Measurements from ENCODE around the gene DAB2IP. TPM values are rescaled to one million over a fixed set of nuclear protein-coding genes. Genes with fewer than 3 reads are reported as not detected.

Gene DAB2IP
- total RNA-seq, 2 experiments from 2014 or later = 0.06 TPM; not detected in 1

DNA sequence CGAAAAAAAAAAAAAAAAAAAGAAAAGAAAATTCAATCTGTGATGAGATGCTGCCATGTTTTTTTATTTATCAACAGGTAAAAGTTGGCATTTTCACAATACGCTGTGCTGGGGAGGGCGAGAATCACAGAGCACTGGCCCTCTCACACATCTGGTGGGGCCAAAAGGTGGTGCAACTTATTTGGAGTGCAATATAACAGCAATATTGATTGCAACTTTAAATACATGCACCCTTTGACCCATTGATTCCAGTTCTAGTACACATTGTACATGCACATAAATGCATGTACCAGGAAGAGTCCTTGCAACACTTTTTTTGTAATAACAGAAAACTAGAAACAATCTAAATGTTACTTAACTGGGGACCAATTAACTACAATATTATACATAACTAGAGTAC lies 159.1 kb downstream of the DAB2IP start:
- no peak overlapping the region for H3K4me3 ChIP-seq (ENCODE audit: low read length)
- H3K9me3 Mint-ChIP-seq = no peaks in the 10 kb centered on the region
- ChIA-PET POLR2A (no interaction called here), CTCF (no interaction called here)
- no peaks in the 10 kb centered on the region for H3K27me3 ChIP-seq (ENCODE audit: control insufficient read depth in 1 of 2, insufficient read depth in 2 of 2, low read length in 2 of 2)
- H3K4me3 Mint-ChIP-seq = no peak overlapping the region
- H3K9me3 ChIP-seq (ENCODE audit: control insufficient read depth in 1 of 2, insufficient read depth in 1 of 2, low read length in 2 of 2) = no peaks in the 10 kb centered on the region
- H3K27me3 Mint-ChIP-seq = no peaks in the 10 kb centered on the region
- no peak overlapping the region for H3K27ac Mint-ChIP-seq
- no peaks in the 10 kb centered on the region for H3K4me1 ChIP-seq (ENCODE audit: insufficient read depth, low read length)
- ATAC-seq (ENCODE audit: poor library complexity) (no peak), DNase-seq (no peak)
- no peaks in the 10 kb centered on the region for H3K36me3 Mint-ChIP-seq (ENCODE audit: low read depth)
- H3K27ac ChIP-seq (ENCODE audit: low read depth in 1 of 2, low read length in 2 of 2) = no peak overlapping the region
- intact Hi-C loops (cut with DNase I, micrococcal nuclease) = no loop called here
- no peaks in the 10 kb centered on the region for H3K4me1 Mint-ChIP-seq (ENCODE audit: low read depth)
- TF ChIP-seq, protein P1, sequence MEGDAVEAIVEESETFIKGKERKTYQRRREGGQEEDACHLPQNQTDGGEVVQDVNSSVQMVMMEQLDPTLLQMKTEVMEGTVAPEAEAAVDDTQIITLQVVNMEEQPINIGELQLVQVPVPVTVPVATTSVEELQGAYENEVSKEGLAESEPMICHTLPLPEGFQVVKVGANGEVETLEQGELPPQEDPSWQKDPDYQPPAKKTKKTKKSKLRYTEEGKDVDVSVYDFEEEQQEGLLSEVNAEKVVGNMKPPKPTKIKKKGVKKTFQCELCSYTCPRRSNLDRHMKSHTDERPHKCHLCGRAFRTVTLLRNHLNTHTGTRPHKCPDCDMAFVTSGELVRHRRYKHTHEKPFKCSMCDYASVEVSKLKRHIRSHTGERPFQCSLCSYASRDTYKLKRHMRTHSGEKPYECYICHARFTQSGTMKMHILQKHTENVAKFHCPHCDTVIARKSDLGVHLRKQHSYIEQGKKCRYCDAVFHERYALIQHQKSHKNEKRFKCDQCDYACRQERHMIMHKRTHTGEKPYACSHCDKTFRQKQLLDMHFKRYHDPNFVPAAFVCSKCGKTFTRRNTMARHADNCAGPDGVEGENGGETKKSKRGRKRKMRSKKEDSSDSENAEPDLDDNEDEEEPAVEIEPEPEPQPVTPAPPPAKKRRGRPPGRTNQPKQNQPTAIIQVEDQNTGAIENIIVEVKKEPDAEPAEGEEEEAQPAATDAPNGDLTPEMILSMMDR (IDR thresholded peaks at IDR 0.05) = no peak
- H3K36me3 ChIP-seq (ENCODE audit: insufficient read depth, low read length) = no peaks in the 10 kb centered on the region

- CTCF ChIA-PET = no interaction called here
Measured at GRCh38 chr9:121811140-121811539, 159.7 kb downstream of the DAB2IP start.

DNA sequence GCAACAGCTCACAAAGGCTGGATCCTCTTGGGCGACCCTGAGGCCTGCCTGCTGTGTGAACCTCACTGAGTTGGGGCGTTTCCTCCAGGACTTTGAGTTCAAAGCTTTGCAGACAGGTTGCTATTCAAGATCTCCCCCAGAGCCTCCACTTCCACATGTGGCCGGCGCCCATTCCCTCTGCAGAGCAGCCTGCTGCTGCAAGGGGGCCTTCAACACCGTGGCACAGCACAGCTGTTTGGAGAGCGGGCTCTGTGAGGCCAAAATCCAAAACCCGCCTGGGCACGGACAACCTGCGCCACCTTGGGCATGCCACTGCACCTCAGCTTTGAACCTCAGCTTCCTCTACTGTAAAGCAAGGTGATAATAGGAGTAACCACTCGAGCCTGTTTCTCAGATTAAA lies 160.3 kb downstream of the DAB2IP start:
- ChIA-PET CTCF (no interaction called here), POLR2A (no interaction called here)
- Histone ChIP-seq H3K4me1 (ENCODE audit: insufficient read depth, low read length) (no peaks in the 10 kb centered on the region), H3K36me3 (ENCODE audit: insufficient read depth, low read length) (no peaks in the 10 kb centered on the region), H3K9me3 (ENCODE audit: control insufficient read depth in 1 of 2, insufficient read depth in 1 of 2, low read length in 2 of 2) (no peaks in the 10 kb centered on the region), H3K27ac (ENCODE audit: low read depth in 1 of 2, low read length in 2 of 2) (no peak overlapping the region), H3K4me3 (ENCODE audit: low read length) (no peak overlapping the region), H3K27me3 (ENCODE audit: control insufficient read depth in 1 of 2, insufficient read depth in 2 of 2, low read length in 2 of 2) (no peaks in the 10 kb centered on the region)
- Mint-ChIP-seq H3K4me1 (ENCODE audit: low read depth) (no peaks in the 10 kb centered on the region), H3K4me3 (no peak overlapping the region), H3K27ac (no peak overlapping the region), H3K36me3 (ENCODE audit: low read depth) (no peaks in the 10 kb centered on the region), H3K9me3 (no peaks in the 10 kb centered on the region), H3K27me3 (no peaks in the 10 kb centered on the region)
- TF ChIP-seq, protein P1 (IDR thresholded peaks at IDR 0.05) = no peak
- intact Hi-C loops (cut with DNase I, micrococcal nuclease) = no loop called here
- DNase-seq (no peak), ATAC-seq (ENCODE audit: poor library complexity) (no peak)

More at GRCh38 chr9:121811140-121811539, 159.7 kb downstream of the DAB2IP start:
- no peaks in the 10 kb centered on the region for H3K9me3 Mint-ChIP-seq
- POLR2A ChIA-PET = no interaction called here
- Histone ChIP-seq H3K27me3 (ENCODE audit: control insufficient read depth in 1 of 2, insufficient read depth in 2 of 2, low read length in 2 of 2) (no peaks in the 10 kb centered on the region), H3K4me3 (ENCODE audit: low read length) (no peak overlapping the region), H3K27ac (ENCODE audit: low read depth in 1 of 2, low read length in 2 of 2) (no peak overlapping the region), H3K36me3 (ENCODE audit: insufficient read depth, low read length) (no peaks in the 10 kb centered on the region), H3K9me3 (ENCODE audit: control insufficient read depth in 1 of 2, insufficient read depth in 1 of 2, low read length in 2 of 2) (no peaks in the 10 kb centered on the region), H3K4me1 (ENCODE audit: insufficient read depth, low read length) (no peaks in the 10 kb centered on the region)
- no peak for DNase-seq
- intact Hi-C loops (cut with DNase I, micrococcal nuclease) = no loop called here
- H3K27ac Mint-ChIP-seq = no peak overlapping the region
- TF ChIP-seq, protein P1 (IDR thresholded peaks at IDR 0.05) = no peak
- no peaks in the 10 kb centered on the region for H3K27me3 Mint-ChIP-seq
- ATAC-seq (ENCODE audit: poor library complexity) = no peak
- no peaks in the 10 kb centered on the region for H3K36me3 Mint-ChIP-seq (ENCODE audit: low read depth)
- H3K4me3 Mint-ChIP-seq = no peak overlapping the region
- no peaks in the 10 kb centered on the region for H3K4me1 Mint-ChIP-seq (ENCODE audit: low read depth)

All from CD4-positive, alpha-beta T cell (primary cell).